H9 (cell line): ENCODE results near the gene THSD7A. TPM values are rescaled to one million over a fixed set of nuclear protein-coding genes. Genes with fewer than 3 reads are reported as not detected.

Experiments
- DNase-seq: peaks from one replicate; pipeline ENCODE4 v3.0.0-alpha.2; 2017
- H2AFZ ChIP-seq: one replicate; pipeline ENCODE4 v1.6.1; 2013; ENCODE audit warnings: mild to moderate bottlenecking, low read length, control low read depth, moderate library complexity
- H2AK5ac ChIP-seq: 2 replicates; pipeline ENCODE4 v1.6.1; 2013; ENCODE audit warnings: low read length, control low read depth, mixed read lengths; ENCODE audit not compliant: insufficient read length
- H2BK120ac ChIP-seq: one replicate; pipeline ENCODE4 v1.6.1; 2013; ENCODE audit warnings: low read depth, mild to moderate bottlenecking, low read length, control low read depth, inconsistent platforms; ENCODE audit not compliant: poor library complexity, severe bottlenecking
- H2BK12ac ChIP-seq: 2 replicates; pipeline ENCODE4 v1.6.1; 2013; ENCODE audit warnings: low read length, control low read depth, mixed read lengths, low read depth; ENCODE audit not compliant: insufficient read length
- H2BK15ac ChIP-seq: 2 replicates; pipeline ENCODE4 v1.6.1; 2013; ENCODE audit warnings: low read depth, low read length, control low read depth
- H2BK20ac ChIP-seq: one replicate; pipeline ENCODE4 v1.6.1; 2013; ENCODE audit warnings: low read depth, mild to moderate bottlenecking, low read length, control low read depth, inconsistent platforms; ENCODE audit not compliant: poor library complexity, severe bottlenecking
- H2BK5ac ChIP-seq: 2 replicates; pipeline ENCODE4 v1.6.1; 2013; ENCODE audit warnings: low read length, control low read depth, mixed read lengths; ENCODE audit not compliant: insufficient read length
- H3K14ac ChIP-seq: 2 replicates; pipeline ENCODE4 v1.6.1; 2013; ENCODE audit warnings: low read length, control low read depth; ENCODE audit not compliant: insufficient read depth
- H3K18ac ChIP-seq: 2 replicates; pipeline ENCODE4 v1.6.1; 2013; ENCODE audit warnings: low read depth, mild to moderate bottlenecking, mixed read lengths, low read length, control low read depth; ENCODE audit not compliant: insufficient read length
- H3K23ac ChIP-seq: 2 replicates; pipeline ENCODE4 v1.6.1; 2013; ENCODE audit warnings: low read length, control low read depth, mixed read lengths, low read depth; ENCODE audit not compliant: insufficient read length
- H3K23me2 ChIP-seq: 2 replicates; pipeline ENCODE4 v1.6.1; 2013; ENCODE audit warnings: low read depth, mild to moderate bottlenecking, mixed read lengths, low read length, control low read depth; ENCODE audit not compliant: insufficient read length, poor library complexity, severe bottlenecking
- H3K27ac ChIP-seq: 2 replicates; pipeline ENCODE4 v1.5.1; 2013; ENCODE audit warnings: low read length, control low read depth, mixed read lengths, low read depth; ENCODE audit not compliant: insufficient read length
- H3K27me3 ChIP-seq: 2 replicates; pipeline ENCODE4 v1.6.1; 2013; ENCODE audit warnings: low read length, control low read depth, inconsistent platforms; ENCODE audit not compliant: insufficient read depth
- H3K4ac ChIP-seq: 2 replicates; pipeline ENCODE4 v1.6.1; 2013; ENCODE audit warnings: low read depth, mild to moderate bottlenecking, control low read depth, inconsistent platforms, low read length, moderate library complexity
- H3K4me1 ChIP-seq: 2 replicates; pipeline ENCODE4 v1.6.1; 2013; ENCODE audit warnings: low read length, control low read depth, inconsistent platforms; ENCODE audit not compliant: insufficient read depth
- H3K4me2 ChIP-seq: 2 replicates; pipeline ENCODE4 v1.6.1; 2013; ENCODE audit warnings: low read length, control low read depth, mixed read lengths; ENCODE audit not compliant: insufficient read length, insufficient read depth
- H3K56ac ChIP-seq: 2 replicates; pipeline ENCODE4 v1.6.1; 2013; ENCODE audit warnings: low read depth, mild to moderate bottlenecking, mixed read lengths, low read length, control low read depth; ENCODE audit not compliant: insufficient read length
- H3K79me1 ChIP-seq: 2 replicates; pipeline ENCODE4 v1.6.1; 2013; ENCODE audit warnings: low read depth, mild to moderate bottlenecking, moderate library complexity, low read length, control low read depth, inconsistent platforms; ENCODE audit not compliant: insufficient read depth, poor library complexity, severe bottlenecking
- H3K79me2 ChIP-seq: 2 replicates; pipeline ENCODE4 v1.6.1; 2013; ENCODE audit warnings: low read length, control low read depth, inconsistent platforms; ENCODE audit not compliant: insufficient read depth
- H3K9ac ChIP-seq: 2 replicates; pipeline ENCODE4 v1.6.1; 2013; ENCODE audit warnings: low read length, control low read depth, mixed read lengths; ENCODE audit not compliant: insufficient read length; ENCODE audit errors: extremely low read depth
- H3K9me3 ChIP-seq: one replicate; pipeline ENCODE4 v1.6.1; 2013; ENCODE audit warnings: low read depth, low read length, inconsistent platforms; ENCODE audit not compliant: control insufficient read depth
- H3T11ph ChIP-seq: one replicate; pipeline ENCODE4 v1.6.1; 2013; ENCODE audit warnings: mild to moderate bottlenecking, low read length, control low read depth, inconsistent platforms
- H4K20me1 ChIP-seq: one replicate; pipeline ENCODE4 v1.6.1; 2013; ENCODE audit not compliant: control insufficient read depth, insufficient read length, insufficient read depth
- H4K5ac ChIP-seq: 2 replicates; pipeline ENCODE4 v1.6.1; 2013; ENCODE audit warnings: low read depth, mild to moderate bottlenecking, mixed read lengths, low read length, control low read depth; ENCODE audit not compliant: insufficient read length
- H4K8ac ChIP-seq: replicated peaks from 2 replicates; pipeline ENCODE4 v1.6.1; 2013; ENCODE audit warnings: low read length, control low read depth, mixed read lengths, low read depth; ENCODE audit not compliant: insufficient read length
- H4K91ac ChIP-seq: 2 replicates; pipeline ENCODE4 v1.6.1; 2013; ENCODE audit warnings: low read depth, mild to moderate bottlenecking, moderate library complexity, mixed read lengths, low read length, control low read depth; ENCODE audit not compliant: insufficient read length
- H3K27ac Mint-ChIP-seq, 3 experiments: 2 replicates in 2 of 3; 3 replicates in 1 of 3; pipeline ENCODE4 v1.8.0; 2020 to 2021; ENCODE audit warnings: mixed read lengths in 3 of 3, mild to moderate bottlenecking in 1 of 3, moderate library complexity in 1 of 3
- H3K27me3 Mint-ChIP-seq: 2 replicates; pipeline ENCODE4 v1.8.0; 2021; ENCODE audit warnings: low read depth, mild to moderate bottlenecking, moderate library complexity, mixed read lengths
- H3K36me3 Mint-ChIP-seq, 3 experiments: 2 replicates in 2 of 3; 3 replicates in 1 of 3; pipeline ENCODE4 v1.8.0; 2020 to 2021; ENCODE audit warnings: low read depth in 3 of 3, mixed read lengths in 3 of 3; ENCODE audit not compliant: insufficient read depth in 1 of 3
- H3K4me1 Mint-ChIP-seq, 2 experiments: 2 replicates each; pipeline ENCODE4 v1.8.0; 2020; ENCODE audit warnings: mixed read lengths in 2 of 2
- H3K4me3 Mint-ChIP-seq, 2 experiments: 2 replicates in 1 of 2; 3 replicates in 1 of 2; pipeline ENCODE4 v1.8.0; 2020 to 2021; ENCODE audit warnings: mild to moderate bottlenecking in 2 of 2, mixed read lengths in 2 of 2, moderate library complexity in 1 of 2
- H3K9me3 Mint-ChIP-seq, 2 experiments: 2 replicates in 1 of 2; 3 replicates in 1 of 2; pipeline ENCODE4 v1.8.0; 2020; ENCODE audit warnings: mild to moderate bottlenecking in 2 of 2, mixed read lengths in 2 of 2, moderate library complexity in 1 of 2
- WGBS: extraction: QIAGEN DNeasy Blood & Tissue Kit; methylation state at CpG from one replicate; pipeline ENCODE4 v1.1.7; 2013; ENCODE audit warnings: missing lambda C conversion rate, low lambda C conversion rate, mixed read lengths; ENCODE audit not compliant: insufficient read length; ENCODE audit errors: extremely low coverage; 5-methylcytosine and 5-hydroxymethylcytosine counted together
- total RNA-seq: library from RNA; stranded (reverse); gene quantifications from 2 replicates; pipeline ENCODE4 v1.2.1, GENCODE V29; 2021
- TF ChIP-seq, protein P1 (sequence below): fragments of 200-600 bp; sonication (generic); conservative IDR thresholded peaks from 3 replicates; pipeline ENCODE4 v1.8.0; 2021; ENCODE audit warnings: antibody characterized with exemption, mild to moderate bottlenecking

Gene THSD7A
- total RNA-seq, 1 experiment from 2014 or later: 0.42 TPM

DNA sequence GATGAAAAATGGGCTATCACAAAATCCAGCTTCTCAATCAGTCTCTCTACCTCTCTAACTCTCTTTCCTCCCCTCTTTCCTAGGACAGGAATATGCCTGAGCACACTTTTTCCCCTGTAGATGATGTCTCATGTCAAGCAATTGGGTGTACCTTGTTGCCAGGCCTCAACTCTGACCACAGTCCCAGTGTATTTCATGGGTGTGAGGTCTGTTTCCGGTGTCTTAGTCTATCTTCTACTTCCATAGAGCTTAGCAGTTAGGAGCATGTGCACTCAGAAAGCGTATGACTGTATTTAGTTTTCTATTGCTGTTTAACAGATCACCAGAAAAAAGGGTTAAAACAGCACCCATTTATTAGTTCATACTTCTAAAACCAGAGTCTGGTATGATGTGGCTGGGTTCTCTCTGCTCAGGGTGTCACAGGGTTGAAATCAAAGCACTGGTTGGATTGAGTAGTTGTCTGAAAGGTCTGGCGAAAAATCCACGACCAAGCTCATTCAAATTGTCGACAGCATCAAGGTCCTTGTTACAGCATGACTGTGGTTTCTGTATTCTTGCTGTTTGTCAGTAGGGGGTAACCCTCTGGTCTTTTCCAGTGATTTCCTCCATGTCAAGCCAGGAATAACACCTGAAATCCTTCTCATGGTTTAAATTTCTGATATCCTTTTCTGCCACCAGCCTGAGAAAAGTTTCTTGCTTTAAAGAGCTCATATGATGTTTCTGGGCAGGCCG lies 130.0 kb downstream of the THSD7A start:
- Histone ChIP-seq H2BK5ac (no peak overlapping the region), H2AFZ (no peak overlapping the region), H3K27ac (no peak overlapping the region), H3K23me2 (no peaks in the 10 kb centered on the region), H3K27me3 (no peaks in the 10 kb centered on the region), H3K18ac (no peak overlapping the region), H3K4me1 (no peaks in the 10 kb centered on the region), H3K4me2 (no peak overlapping the region), H4K5ac (no peak overlapping the region), H2BK15ac (no peak overlapping the region), H2BK12ac (no peak overlapping the region), H3K23ac (no peak overlapping the region), H4K8ac (no peak overlapping the region), H4K20me1 (no peaks in the 10 kb centered on the region), H3K9me3 (no peaks in the 10 kb centered on the region), H3K56ac (no peak overlapping the region), H3K79me2 (no peaks in the 10 kb centered on the region), H3K9ac (no peak overlapping the region), H3K79me1 (no peaks in the 10 kb centered on the region), H2BK120ac (no peak overlapping the region), H3K14ac (no peak overlapping the region), H3K4ac (no peak overlapping the region), H3T11ph (no peak overlapping the region), H2AK5ac (no peak overlapping the region), H2BK20ac (no peak overlapping the region), H4K91ac (no peak overlapping the region)
- no peaks in the 10 kb centered on the region for H3K9me3 Mint-ChIP-seq
- no peak for DNase-seq
- H3K36me3 Mint-ChIP-seq: no peaks in the 10 kb centered on the region
- TF ChIP-seq, protein P1, sequence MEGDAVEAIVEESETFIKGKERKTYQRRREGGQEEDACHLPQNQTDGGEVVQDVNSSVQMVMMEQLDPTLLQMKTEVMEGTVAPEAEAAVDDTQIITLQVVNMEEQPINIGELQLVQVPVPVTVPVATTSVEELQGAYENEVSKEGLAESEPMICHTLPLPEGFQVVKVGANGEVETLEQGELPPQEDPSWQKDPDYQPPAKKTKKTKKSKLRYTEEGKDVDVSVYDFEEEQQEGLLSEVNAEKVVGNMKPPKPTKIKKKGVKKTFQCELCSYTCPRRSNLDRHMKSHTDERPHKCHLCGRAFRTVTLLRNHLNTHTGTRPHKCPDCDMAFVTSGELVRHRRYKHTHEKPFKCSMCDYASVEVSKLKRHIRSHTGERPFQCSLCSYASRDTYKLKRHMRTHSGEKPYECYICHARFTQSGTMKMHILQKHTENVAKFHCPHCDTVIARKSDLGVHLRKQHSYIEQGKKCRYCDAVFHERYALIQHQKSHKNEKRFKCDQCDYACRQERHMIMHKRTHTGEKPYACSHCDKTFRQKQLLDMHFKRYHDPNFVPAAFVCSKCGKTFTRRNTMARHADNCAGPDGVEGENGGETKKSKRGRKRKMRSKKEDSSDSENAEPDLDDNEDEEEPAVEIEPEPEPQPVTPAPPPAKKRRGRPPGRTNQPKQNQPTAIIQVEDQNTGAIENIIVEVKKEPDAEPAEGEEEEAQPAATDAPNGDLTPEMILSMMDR: no peak
- H3K27ac Mint-ChIP-seq: peak overlapping the region in 1 of 3 experiments; percentile 27; a peak in 2 of 7 replicates
- H3K4me3 Mint-ChIP-seq: no peak overlapping the region
- H3K27me3 Mint-ChIP-seq: no peaks in the 10 kb centered on the region
- H3K4me1 Mint-ChIP-seq: peaks cover 9% of the 10 kb centered on the region in 2 experiments; a peak in 3 of 4 replicates
- WGBS: no CpG with 5 or more reads among the region's 6 CpGs
